HK-2 (cell line): ENCODE data around the gene TNRC18.
"Not testable (repeated sequence)": the region's sequence is repeated elsewhere in the genome, so short reads cannot be mapped to it uniquely, and the experiment has no call there.

Experiments
- DNase-seq: peaks from one replicate; pipeline ENCODE4 v3.0.0-alpha.2; 2018; ENCODE audit not compliant: unreplicated experiment

Gene TNRC18, protein sequence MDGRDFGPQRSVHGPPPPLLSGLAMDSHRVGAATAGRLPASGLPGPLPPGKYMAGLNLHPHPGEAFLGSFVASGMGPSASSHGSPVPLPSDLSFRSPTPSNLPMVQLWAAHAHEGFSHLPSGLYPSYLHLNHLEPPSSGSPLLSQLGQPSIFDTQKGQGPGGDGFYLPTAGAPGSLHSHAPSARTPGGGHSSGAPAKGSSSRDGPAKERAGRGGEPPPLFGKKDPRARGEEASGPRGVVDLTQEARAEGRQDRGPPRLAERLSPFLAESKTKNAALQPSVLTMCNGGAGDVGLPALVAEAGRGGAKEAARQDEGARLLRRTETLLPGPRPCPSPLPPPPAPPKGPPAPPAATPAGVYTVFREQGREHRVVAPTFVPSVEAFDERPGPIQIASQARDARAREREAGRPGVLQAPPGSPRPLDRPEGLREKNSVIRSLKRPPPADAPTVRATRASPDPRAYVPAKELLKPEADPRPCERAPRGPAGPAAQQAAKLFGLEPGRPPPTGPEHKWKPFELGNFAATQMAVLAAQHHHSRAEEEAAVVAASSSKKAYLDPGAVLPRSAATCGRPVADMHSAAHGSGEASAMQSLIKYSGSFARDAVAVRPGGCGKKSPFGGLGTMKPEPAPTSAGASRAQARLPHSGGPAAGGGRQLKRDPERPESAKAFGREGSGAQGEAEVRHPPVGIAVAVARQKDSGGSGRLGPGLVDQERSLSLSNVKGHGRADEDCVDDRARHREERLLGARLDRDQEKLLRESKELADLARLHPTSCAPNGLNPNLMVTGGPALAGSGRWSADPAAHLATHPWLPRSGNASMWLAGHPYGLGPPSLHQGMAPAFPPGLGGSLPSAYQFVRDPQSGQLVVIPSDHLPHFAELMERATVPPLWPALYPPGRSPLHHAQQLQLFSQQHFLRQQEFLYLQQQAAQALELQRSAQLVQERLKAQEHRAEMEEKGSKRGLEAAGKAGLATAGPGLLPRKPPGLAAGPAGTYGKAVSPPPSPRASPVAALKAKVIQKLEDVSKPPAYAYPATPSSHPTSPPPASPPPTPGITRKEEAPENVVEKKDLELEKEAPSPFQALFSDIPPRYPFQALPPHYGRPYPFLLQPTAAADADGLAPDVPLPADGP (N-terminal part only)

DNA sequence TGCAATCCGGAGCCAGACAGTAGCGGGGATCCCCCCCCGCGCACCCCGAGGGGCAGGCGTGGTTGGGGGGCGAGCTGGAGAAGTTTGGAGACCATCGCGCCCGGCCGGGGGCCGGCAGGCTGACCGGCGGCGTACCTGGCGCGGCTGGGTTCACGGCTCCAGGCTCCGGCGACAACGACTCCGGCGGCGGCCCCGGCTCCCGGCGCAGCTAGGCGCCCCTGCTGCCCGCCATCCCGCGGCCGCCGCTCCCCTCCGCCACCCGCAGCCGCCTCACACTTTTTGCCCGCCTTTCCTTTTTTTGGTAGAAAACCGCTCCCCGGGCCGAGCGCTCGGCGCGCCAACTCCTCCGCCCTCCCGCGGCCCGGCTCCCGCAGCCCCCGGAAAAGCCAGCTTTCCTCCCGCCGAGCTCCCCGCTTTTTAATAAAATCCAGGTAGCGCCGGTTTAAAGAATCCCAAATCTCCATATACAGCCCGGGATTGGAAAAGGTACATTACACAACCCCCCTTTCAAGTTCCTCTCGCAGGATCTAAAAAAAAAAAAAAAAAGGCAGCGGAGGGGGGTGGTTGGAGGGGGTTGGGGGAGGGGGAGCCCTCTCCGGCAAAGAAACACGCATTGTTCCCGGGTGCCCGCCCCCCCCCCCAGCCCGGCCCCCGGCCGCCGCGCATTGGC is at the start of gene TNRC18:
Gene TNRC18, minus strand, starts transcription at position 529 of the 670 bp plus-strand sequence. CDS start 2,588 bp downstream, outside the sequence.
- peak; percentile 54 for DNase-seq

DNA sequence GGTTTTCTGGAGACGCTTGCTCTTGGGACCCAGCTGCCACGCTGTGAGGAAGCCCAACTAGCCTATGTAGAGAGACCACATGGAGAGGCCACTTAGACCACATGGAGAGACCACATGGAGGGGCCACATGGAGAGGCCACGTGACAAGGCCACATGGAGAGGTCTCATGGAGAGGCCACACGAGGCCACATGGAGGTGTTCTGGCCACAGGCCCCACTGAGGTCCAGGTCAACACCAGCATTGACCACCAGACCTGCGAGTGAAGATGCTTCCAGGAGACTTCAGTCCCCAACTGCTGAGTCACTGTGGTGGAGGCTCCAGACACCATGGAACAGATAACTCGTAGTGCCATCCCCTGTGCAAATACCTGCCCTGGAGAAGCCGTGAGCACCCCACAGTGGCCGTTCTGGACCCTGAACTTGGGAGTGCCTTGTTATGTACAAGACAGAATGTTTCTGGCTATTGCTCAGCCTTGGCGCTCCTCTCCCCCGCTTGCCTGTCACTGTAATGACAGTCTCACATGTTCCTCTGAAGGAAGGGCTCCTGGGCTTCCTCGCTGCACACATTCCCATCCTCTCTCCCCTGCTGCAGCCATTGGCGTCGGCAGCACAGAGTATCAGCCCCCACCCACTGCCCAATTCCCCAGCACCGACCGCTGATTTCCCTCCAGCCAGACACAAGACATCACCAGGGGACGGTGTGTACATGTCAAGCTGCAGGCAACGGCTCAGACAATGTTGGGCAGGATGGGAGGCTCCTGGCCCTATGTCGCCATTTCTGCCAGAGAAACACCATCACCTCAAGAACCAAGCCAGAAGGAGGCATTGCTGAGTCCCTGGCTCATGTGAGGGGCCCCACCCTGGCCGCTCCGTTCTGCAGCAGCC is 49.0 kb upstream of the TNRC18 start:
- DNase-seq = no peak

DNA sequence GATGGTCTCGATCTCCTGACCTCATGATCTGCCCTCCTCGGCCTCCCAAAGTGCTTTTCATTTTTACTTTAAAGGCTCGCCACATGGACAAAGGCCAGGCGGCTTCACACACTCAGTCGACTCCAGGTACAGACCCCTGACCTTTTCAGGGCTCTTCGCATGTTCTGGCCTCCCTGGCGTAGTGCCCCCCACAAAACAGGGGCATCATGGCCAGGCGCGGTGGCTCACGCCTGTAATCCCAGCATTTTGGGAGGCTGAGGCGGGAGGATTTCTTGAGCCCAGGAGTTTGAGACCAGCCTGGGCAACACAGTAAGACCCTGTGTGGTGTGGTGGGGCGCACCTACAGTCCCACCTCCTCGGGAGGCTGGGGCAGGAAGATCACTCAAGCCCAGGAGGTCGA is 48.0 kb upstream of the TNRC18 start:
- not testable (repeated sequence) for DNase-seq

DNA sequence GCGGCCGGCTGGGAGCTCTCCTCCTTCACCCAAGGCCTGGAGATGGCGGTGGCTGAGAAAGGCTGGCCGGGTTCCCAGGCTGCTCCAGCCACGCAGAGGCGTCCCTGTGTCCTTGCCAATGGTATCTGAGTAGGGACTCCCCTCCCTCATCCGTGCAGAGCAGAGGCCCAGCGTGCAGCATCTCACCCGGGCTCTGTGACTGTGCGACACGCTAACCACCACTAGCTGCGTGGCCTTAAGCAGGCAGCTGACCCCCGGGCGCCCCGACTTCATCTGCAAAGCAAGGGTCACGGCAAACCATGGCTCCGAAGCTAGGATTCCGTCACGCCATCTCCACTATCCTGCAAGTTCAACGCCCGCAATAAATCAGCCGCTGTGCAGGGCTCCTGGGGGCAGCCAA is 47.2 kb upstream of the TNRC18 start:
- no peak for DNase-seq

DNA sequence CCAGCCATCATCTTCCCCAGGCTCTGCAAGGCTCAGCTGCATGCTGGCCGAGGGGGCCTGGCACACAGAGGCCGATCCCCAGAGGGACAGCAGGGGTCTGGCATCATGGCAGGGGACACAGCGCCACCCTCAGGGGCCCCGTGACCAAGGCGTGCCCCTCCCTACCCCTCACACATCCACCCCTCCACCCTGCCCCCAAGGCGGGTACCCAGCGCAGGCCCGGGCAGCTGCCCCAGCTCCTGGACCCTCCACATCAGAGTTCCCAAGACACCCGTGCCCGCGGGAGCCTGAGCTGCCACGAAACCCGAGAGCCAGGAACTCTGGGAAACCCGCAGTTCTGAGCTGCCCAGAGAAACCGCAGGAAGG is 46.5 kb upstream of the TNRC18 start:
- no peak for DNase-seq

DNA sequence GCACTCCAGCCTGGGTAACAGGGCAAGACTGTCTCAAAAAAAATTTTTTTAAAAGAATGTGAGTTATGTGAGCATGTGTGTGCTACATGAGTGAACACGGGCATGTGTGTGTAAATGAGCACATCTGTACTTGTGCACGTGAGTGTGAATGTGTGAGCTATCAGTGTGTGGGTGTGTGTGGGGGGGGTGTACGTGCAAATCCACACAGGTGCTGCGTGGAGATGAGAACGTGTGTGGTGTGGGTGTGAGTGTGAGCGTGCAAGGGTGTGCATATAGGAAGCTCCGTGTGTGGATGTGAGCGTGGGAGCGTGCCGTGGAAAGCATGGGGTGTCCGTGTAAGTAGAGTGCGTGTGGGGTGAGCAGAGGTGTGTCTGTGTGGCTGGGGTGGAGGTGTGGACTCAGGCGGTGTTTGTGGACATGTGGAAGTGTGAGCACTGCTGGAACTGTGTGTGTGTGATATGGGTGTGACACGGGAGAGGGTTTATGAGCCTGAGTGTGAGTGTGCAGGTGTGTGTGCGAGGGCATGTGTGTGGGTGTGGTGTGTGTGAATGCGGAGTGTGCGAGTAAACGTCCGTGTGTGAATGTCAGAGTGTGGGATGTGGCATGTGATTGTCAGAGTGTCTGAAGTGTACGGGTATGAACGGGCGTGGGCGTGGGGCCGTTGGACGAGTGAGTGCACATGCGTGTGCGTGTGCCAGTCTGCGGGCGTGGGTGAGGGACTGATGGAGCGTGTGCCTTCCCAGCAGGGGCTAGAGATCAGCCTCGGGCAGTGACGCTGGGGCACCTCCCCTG is 45.9 kb upstream of the TNRC18 start:
- no peak for DNase-seq

DNA sequence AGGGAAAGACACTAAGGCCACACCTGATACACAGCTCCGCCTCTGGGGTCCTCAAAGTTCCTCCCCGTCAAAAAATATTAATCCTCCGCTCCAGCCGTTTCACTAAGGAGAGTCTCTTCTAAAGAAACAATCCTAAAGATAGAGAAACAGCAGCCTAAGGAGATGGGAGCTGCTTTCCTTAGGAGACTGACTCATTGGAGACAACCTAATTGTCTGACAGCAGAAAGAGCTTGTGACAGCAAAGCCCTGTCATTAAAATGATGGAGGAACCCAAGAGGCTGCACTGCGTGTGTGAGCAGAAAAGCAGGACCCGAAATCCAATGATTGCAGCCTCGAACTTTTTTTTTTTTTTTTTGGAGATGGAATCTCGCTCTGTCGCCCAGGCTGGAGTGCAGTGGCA is 44.0 kb upstream of the TNRC18 start:
- no peak for DNase-seq

DNA sequence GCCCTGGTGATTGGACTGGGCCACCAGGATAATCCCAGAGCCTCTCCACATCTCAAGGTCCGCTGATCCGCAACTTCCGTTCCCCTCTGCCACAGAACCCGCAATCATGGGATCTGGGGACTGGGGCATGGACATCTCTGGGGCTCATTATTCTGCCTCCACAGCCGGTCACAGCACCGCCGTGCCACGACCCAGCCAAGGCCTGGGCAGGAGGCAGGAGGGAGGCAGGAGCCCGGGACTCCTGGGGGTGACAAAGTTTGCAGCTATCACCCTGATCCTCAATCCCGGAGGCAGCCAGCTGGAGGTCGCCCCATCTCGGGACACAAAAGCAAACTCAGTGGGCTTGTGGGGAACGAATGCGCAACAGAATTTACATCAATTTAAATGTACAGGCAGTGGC is 42.9 kb upstream of the TNRC18 start:
- no peak for DNase-seq

DNA sequence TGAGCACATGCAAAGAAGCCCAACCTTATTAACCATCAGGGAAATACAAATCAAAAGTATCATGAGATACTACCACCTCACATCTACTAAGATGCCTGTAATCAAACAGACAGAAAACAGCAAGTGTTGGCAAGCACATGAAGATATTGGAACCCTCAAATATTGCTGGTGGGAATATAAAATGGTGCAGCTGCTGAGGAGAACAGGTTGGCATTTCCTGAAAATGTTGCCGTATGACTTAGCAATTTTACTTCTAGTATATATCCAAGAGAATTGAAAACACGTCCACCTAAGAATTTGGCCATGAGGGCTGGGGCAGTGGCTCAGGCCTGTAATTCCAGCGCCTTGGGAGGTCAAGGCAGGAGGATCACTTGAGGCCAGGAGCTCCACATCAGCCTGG is 39.4 kb upstream of the TNRC18 start:
- no peak for DNase-seq

DNA sequence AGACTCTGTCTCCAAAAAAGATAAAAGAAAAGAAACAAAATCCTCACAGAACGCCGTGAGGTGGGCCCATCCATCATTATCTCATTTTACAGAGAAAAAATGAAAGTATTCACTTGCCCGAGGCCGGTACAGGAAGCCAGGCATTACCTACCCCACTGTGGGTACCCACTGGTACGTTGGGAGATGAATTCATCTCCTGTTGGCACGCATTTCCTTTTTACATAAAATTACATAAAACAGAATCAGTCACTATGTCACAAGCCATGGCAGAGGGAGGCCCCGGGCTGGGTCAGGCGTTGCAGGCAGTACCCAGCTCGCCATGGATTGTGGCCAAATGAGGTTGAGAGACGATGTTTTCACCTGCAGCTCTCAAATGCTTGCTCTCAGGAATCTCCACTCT is 38.6 kb upstream of the TNRC18 start:
- no peak for DNase-seq

DNA sequence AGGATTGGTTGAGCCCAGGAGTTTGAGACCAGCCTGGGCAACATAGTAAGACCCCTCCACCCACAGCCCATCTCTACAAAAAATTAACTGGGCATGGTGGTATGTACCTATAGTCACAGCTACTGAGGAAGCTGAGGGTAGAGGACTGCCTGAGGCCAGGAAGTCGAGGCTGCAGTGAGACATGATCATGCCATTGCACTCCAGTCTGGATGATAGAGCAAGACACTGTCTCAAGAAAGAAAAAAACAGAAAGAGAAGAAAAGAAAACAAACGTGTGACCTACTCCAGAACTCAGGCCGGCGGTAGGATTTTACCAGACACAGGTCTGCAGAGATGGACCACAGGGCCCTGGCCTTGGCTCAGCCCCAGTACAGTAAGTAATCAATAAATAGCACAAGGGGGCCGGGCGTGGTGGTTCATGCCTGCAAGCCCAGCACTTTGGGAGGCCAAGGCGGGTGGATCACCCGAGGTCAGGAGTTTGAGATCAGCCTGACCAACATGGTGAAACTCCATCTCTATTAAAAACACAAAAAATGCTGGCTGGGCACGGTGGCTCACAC is 35.4 kb upstream of the TNRC18 start:
- DNase-seq = no peak

DNA sequence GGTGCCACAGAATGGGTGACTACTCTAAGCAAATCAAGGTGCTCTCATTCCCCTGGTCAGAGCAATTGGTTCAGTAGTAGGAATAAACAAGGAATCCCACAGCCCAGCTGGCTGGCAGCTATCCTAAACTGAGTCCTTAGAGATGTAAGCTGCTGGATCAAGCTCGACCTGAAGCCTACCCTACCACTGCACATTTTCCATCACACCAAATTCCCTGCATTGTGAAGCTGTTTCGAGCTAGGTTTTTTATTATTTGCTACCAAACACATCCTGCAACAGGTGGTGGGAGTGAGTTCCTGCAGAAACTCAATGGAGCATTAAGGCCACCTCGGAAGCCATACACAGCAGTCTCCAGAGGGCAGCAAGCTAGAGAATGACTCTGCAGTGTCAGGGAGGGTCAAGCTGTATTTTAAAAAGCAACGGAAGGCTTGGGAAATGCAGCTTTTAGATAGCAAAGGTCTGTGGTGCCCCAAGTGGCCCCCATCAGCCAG is 33.7 kb upstream of the TNRC18 start:
- DNase-seq = no peak

DNA sequence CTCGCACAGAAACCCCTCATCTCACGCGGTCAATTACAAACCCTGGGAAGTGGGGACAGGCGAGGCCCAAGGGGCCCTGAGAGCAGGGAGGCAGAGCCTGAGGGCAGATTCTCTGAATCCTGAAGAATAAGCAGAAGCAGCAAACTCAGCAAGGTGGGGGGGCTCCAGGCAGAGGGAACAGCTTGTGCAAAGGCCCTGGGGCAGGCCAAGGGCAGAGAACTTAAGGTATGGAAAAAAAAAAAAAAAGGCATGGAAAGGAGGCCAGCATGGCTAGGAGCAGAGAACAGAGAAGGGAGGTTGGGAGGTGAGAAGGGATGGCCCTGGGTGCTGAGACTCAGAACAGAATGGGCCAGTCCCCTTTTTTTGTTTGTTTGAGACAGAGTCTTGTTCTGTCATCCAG is 32.8 kb upstream of the TNRC18 start:
- no peak for DNase-seq

DNA sequence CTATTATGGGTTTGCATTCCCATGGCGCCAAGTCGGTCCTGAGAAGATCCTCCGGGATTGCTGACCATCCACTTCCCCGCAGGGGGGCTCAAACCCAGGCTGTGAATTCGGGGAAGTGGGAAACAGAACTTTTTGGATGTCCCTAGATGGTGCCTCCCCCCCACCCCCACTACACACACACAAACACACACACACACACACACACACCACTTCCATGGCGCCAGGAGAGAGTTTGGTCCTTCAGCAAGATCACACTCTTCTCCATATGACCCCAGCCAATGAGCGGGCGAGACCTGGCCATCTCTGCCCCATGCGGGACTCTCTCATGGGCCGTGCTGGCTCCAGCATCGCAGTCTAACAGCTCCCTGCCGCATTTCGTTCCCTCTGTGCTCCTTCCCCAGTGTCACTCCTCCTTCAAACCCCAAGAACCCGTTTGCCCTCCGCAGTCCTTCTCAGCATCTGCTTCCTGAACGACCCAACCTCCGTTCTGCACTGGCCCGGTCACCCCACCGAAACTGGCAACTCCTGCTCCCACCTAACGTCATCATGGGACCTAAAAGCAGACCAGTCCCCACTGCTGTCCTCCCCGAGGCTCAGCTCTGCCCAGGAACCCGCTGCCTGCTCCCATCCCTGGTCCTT is 32.1 kb upstream of the TNRC18 start:
- DNase-seq = no peak

DNA sequence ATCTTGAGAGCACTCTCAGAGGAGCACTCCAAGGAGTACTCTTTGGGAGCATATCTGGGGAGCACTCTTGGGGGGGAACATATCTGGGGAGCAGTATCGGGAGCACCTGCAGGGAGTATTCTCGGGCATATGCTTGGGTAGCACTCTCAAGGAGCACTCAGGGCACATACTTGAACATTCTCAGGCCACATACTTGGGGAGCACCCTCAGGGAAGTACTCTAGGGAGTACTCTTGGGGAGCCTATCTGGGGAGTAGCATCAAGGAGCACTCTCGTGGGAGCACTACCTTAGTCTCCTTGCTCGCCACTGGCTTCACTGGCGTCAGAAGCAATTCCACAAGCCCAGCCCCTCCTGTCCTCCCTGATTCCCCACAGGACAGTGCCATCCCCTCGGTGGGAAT is 31.5 kb upstream of the TNRC18 start:
- DNase-seq = no peak

DNA sequence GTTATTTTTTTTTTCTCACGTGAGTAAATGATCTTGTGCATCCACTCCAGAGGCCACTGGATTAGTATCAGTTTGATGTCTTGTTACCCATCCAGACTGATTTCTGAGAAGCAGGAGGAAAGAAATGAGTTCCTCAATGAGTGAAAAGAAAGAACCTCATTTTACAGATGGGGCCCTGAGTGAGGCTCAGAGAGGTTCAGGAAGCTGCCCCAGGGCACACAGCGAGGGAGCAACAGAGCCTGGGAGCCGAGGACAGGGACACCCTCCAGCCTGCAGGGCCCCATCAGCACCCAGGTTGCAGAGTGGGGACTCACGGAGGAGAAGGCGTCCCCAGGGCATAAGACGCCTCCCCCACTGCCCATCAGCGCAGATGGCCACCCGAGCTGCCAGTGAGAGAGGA is 30.9 kb upstream of the TNRC18 start:
- no peak for DNase-seq

DNA sequence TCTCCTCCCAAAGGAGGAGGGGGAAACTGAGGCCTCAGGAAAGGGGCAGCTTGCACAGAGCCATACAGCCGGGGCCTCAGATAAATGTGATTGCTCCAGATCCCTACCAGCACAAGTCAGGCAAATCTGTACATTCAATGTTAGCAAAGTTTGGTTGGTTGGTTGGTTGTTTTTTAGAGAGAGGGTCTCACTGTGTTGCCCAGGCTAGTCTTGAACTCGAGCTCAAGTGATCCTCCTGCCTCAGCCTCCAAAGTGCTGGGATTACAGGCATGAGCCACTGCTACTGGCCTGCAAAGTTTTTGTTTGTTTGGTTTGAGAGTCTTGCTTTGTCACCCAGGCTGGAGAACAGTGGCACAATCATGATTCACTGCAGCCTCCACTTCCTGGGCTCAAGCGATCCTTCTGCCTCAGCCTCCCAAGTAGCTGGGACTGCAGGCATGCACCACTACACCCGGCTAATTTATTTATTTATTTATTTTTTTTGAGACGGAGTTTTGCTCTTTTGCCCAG is 30.0 kb upstream of the TNRC18 start:
- no peak for DNase-seq

DNA sequence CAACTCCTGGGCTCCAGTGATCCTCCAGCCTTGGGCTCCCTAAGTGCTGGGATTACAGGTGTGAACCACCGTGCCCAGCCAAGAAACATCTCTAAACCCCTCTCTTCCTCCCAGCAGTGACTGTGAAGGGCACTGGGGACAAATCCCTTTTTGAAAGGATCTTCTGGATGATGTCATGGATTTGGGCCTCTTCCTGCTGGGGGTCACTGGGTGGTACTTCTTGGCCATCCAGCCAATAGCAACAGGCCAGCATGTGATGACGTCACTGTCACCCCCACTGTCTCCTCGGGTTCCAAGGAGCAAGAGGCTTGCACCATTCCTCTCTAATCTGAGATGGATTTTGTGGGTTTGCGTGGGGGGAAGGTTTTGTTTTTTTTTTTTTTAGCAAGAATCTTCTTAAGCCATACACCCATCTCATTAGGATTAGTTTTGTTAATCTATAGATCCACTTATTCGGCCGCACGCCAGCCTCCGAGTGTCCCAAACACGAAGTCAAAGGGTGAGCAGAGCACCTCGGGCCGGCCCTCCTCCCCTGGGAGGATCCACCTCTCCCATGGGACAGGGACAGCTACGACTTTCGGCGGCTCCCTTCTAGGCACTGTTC is 29.4 kb upstream of the TNRC18 start:
- no peak for DNase-seq
